Measurements from ENCODE around the gene RNASEH2C. TPM values are rescaled to one million over a fixed set of nuclear protein-coding genes. Genes with fewer than 3 reads are reported as not detected.
A peak's percentile ranks its signal among the peaks of the same experiment; 100 is the strongest.

RNASEH2C gene
- total and polyA plus RNA-seq, 2 of the 13 experiments (the other 11 are each of a cell fraction or from before 2014, with no cell fraction given), result 27.4 to 50.9 TPM

DNA sequence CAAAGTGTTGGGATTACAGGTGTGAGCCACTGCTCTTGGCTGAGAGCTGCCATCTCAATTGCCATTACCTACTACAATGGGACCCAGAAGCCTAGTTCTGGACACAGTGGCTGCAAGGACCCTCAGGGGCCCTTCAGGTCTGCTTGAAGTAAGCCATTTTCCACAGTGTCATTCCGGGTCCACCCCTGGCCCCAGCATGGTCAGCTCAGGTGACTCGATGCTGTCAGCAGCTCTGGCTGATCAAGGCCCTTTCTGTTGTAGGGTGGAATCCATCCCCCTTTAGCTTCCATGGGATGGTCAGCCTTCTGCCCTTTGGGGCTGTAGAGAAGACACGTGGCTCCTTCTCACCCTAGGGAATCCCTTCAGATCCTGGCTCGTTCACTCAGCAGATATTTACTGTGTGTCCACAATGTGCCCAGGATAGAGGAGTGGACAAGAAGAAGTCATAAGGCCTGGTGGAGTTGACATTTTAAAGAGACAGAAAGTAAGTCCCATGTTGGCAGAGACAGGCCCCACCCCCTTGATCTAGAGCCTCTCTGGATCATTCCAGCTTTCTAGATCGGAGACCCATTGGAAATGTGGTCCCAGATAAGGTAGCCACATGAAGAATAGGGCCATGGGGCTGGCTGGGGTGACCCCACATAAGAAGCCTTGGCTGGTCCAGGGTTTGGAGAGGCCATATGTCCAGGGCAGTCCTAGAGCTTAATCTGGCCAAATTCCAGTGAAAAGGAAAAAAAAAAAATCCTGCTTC is 23.6 kb downstream of the RNASEH2C start:
- Histone ChIP-seq H3K4me3 (replicated peaks in 1 of 3; ENCODE audit: insufficient read depth in 1 of 3, low read depth in 2 of 3, low read length in 3 of 3) (no peak overlapping the region), H3K36me3 (replicated peaks in 1 of 2; ENCODE audit: control insufficient read depth in 1 of 2, insufficient read depth in 2 of 2, low read length in 2 of 2) (no peaks in the 10 kb centered on the region), H3K27me3 (ENCODE audit: control insufficient read depth in 1 of 2, insufficient read depth in 2 of 2, low read length in 2 of 2) (peaks cover 2 to 35% of the 10 kb centered on the region in 2 experiments), H3K27ac (ENCODE audit: extremely low read length, insufficient read depth, low read length) (no peak overlapping the region), H3K79me2 (ENCODE audit: insufficient read depth, low read length) (no peaks in the 10 kb centered on the region), H3K4me2 (ENCODE audit: low read depth, low read length) (no peak overlapping the region), H3K4me1 (ENCODE audit: insufficient read depth, low read length) (peaks cover 15% of the 10 kb centered on the region), H4K20me1 (ENCODE audit: insufficient read depth, low read length) (no peaks in the 10 kb centered on the region), H3K9me3 (ENCODE audit: low read length) (no peaks in the 10 kb centered on the region), H2AFZ (ENCODE audit: low read length) (no peak overlapping the region), H3K9ac (ENCODE audit: insufficient read depth, low read depth, low read length) (no peak overlapping the region)
- POLR2A ChIA-PET, result no interaction called here
- CTCF ChIA-PET (ENCODE audit: low intra/inter-chr PET ratio, low total read pairs), result no interaction called here
- 44% methylated on average over 4 of the region's 5 CpGs for WGBS (ENCODE audit: low lambda C conversion rate)
- TF ChIP-seq, protein P1, sequence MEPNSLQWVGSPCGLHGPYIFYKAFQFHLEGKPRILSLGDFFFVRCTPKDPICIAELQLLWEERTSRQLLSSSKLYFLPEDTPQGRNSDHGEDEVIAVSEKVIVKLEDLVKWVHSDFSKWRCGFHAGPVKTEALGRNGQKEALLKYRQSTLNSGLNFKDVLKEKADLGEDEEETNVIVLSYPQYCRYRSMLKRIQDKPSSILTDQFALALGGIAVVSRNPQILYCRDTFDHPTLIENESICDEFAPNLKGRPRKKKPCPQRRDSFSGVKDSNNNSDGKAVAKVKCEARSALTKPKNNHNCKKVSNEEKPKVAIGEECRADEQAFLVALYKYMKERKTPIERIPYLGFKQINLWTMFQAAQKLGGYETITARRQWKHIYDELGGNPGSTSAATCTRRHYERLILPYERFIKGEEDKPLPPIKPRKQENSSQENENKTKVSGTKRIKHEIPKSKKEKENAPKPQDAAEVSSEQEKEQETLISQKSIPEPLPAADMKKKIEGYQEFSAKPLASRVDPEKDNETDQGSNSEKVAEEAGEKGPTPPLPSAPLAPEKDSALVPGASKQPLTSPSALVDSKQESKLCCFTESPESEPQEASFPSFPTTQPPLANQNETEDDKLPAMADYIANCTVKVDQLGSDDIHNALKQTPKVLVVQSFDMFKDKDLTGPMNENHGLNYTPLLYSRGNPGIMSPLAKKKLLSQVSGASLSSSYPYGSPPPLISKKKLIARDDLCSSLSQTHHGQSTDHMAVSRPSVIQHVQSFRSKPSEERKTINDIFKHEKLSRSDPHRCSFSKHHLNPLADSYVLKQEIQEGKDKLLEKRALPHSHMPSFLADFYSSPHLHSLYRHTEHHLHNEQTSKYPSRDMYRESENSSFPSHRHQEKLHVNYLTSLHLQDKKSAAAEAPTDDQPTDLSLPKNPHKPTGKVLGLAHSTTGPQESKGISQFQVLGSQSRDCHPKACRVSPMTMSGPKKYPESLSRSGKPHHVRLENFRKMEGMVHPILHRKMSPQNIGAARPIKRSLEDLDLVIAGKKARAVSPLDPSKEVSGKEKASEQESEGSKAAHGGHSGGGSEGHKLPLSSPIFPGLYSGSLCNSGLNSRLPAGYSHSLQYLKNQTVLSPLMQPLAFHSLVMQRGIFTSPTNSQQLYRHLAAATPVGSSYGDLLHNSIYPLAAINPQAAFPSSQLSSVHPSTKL (CRISPR knock-in tag; IDR thresholded peaks at IDR 0.05), result no peak
- TF ChIP-seq, protein P2, sequence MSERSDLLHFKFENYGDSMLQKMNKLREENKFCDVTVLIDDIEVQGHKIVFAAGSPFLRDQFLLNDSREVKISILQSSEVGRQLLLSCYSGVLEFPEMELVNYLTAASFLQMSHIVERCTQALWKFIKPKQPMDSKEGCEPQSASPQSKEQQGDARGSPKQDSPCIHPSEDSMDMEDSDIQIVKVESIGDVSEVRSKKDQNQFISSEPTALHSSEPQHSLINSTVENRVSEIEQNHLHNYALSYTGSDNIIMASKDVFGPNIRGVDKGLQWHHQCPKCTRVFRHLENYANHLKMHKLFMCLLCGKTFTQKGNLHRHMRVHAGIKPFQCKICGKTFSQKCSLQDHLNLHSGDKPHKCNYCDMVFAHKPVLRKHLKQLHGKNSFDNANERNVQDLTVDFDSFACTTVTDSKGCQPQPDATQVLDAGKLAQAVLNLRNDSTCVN (CRISPR knock-in tag; IDR thresholded peaks at IDR 0.05; ENCODE audit: borderline replicate concordance), result peak; percentile 78; the same call in 1 of the 2 replicates
- no peak for DNase-seq (ENCODE audit: low spot score)
- no peak for FAIRE-seq
- intact Hi-C loops (cut with micrococcal nuclease; ENCODE audit: unreplicated experiment), result no loop called here
- ATAC-seq, result no peak
- in situ Hi-C loops (cut with HindIII; ENCODE audit: extremely low pct_ligation_motif_present, low pct_unique_long_range_greater_than_20kb), result no loop called here
- no TSS peak for BruUV-seq (replicated peaks)
